ENCODE results near the gene HK2. TPM values are rescaled to one million over a fixed set of nuclear protein-coding genes. Genes with fewer than 3 reads are reported as not detected.
"Not testable (repeated sequence)": the region's sequence is repeated elsewhere in the genome, so short reads cannot be mapped to it uniquely, and the experiment has no call there.

The HK2 gene
- total RNA-seq, 1 donor from 2014 or later: 16.9 TPM

GRCh38 chr2:74831693-74832530, 2.0 kb upstream of the HK2 start:
- H3K4me1 Mint-ChIP-seq: peaks cover 16% of the 10 kb centered on the region
- DNase-seq (ENCODE audit: low spot score in 2 of 2, unreplicated experiment in 2 of 2): no peak
- no peak overlapping the region for H3K27ac Mint-ChIP-seq
- peaks cover 36% of the 10 kb centered on the region for H3K27me3 Mint-ChIP-seq (ENCODE audit: low read depth)
- H3K9me3 Mint-ChIP-seq: peaks cover 3% of the 10 kb centered on the region
- H3K4me3 Mint-ChIP-seq: no peak overlapping the region
- no peaks in the 10 kb centered on the region for H3K36me3 Mint-ChIP-seq
- no peak for TF ChIP-seq CTCF (IDR thresholded peaks at IDR 0.05; ENCODE audit: unreplicated experiment)

- peak in 1 of 2 experiments; percentile 65 for DNase-seq (ENCODE audit: low spot score in 2 of 2, unreplicated experiment in 2 of 2)
- peak overlapping the region; percentile 92 for H3K27ac Mint-ChIP-seq
- H3K4me1 Mint-ChIP-seq: peaks cover 16% of the 10 kb centered on the region
- not testable (repeated sequence) for H3K36me3 Mint-ChIP-seq, H3K9me3 Mint-ChIP-seq
- H3K27me3 Mint-ChIP-seq (ENCODE audit: low read depth): peaks cover 31% of the 10 kb centered on the region
- H3K4me3 Mint-ChIP-seq: peak overlapping the region; percentile 89
Observed at GRCh38 chr2:74834234-74834791, 386 bp downstream of the HK2 start.

- Mint-ChIP-seq H3K27me3 (ENCODE audit: low read depth) (peaks cover 27% of the 10 kb centered on the region), H3K9me3 (peaks cover 3% of the 10 kb centered on the region), H3K4me3 (peak overlapping the region; percentile 89), H3K27ac (peak overlapping the region; percentile 88), H3K36me3 (no peaks in the 10 kb centered on the region), H3K4me1 (peaks cover 16% of the 10 kb centered on the region)
- DNase-seq (ENCODE audit: low spot score in 2 of 2, unreplicated experiment in 2 of 2): peak; percentile 25 to 55
- no peak for TF ChIP-seq CTCF (IDR thresholded peaks at IDR 0.05; ENCODE audit: unreplicated experiment)
Observed at GRCh38 chr2:74834792-74835755, 1.1 kb downstream of the HK2 start.

GRCh38 chr2:74835831-74836674, 2.1 kb downstream of the HK2 start:
- Mint-ChIP-seq H3K27me3 (ENCODE audit: low read depth) (peaks cover 23% of the 10 kb centered on the region), H3K4me1 (peaks cover 16% of the 10 kb centered on the region), H3K27ac (peak overlapping the region; percentile 10), H3K4me3 (peak overlapping the region; percentile 89), H3K9me3 (no peaks in the 10 kb centered on the region), H3K36me3 (peaks cover 2% of the 10 kb centered on the region)
- DNase-seq (ENCODE audit: low spot score in 2 of 2, unreplicated experiment in 2 of 2): no peak
- TF ChIP-seq CTCF (IDR thresholded peaks at IDR 0.05; ENCODE audit: unreplicated experiment): peak; percentile 79

GRCh38 chr2:74836675-74837401, 2.9 kb downstream of the HK2 start:
- no peaks in the 10 kb centered on the region for H3K9me3 Mint-ChIP-seq
- peak; percentile 33 for TF ChIP-seq CTCF (IDR thresholded peaks at IDR 0.05; ENCODE audit: unreplicated experiment)
- no peak for DNase-seq (ENCODE audit: low spot score in 2 of 2, unreplicated experiment in 2 of 2)
- H3K27me3 Mint-ChIP-seq (ENCODE audit: low read depth): peaks cover 18% of the 10 kb centered on the region
- H3K27ac Mint-ChIP-seq: no peak overlapping the region
- peaks cover 16% of the 10 kb centered on the region for H3K4me1 Mint-ChIP-seq
- H3K36me3 Mint-ChIP-seq: peaks cover 2% of the 10 kb centered on the region
- no peak overlapping the region for H3K4me3 Mint-ChIP-seq

All from mesothelial cell of epicardium (in vitro differentiated cells).